Glutamatergic neuron (in vitro differentiated cells): Measurements from ENCODE around the gene FGF14. TPM values are rescaled to one million over a fixed set of nuclear protein-coding genes. Genes with fewer than 3 reads are reported as not detected.

ENCODE experiments used
- DNase-seq: peaks from one replicate; pipeline ENCODE4 v3.0.0; 2022
- H3K27ac Mint-ChIP-seq: one replicate; pipeline ENCODE4 v1.8.0; 2020; ENCODE audit warnings: mild to moderate bottlenecking, mixed read lengths, inconsistent platforms; ENCODE audit not compliant: unreplicated experiment
- H3K27me3 Mint-ChIP-seq: one replicate; pipeline ENCODE4 v1.8.0; 2020; ENCODE audit warnings: mild to moderate bottlenecking, moderate library complexity, mixed read lengths, inconsistent platforms; ENCODE audit not compliant: unreplicated experiment
- H3K36me3 Mint-ChIP-seq: one replicate; pipeline ENCODE4 v1.8.0; 2020; ENCODE audit warnings: mild to moderate bottlenecking, mixed read lengths, inconsistent platforms; ENCODE audit not compliant: unreplicated experiment
- H3K4me1 Mint-ChIP-seq: one replicate; pipeline ENCODE4 v1.8.0; 2020; ENCODE audit warnings: mild to moderate bottlenecking, low read depth, mixed read lengths, inconsistent platforms; ENCODE audit not compliant: unreplicated experiment
- H3K4me3 Mint-ChIP-seq: one replicate; pipeline ENCODE4 v1.8.0; 2020; ENCODE audit warnings: mild to moderate bottlenecking, mixed read lengths, inconsistent platforms; ENCODE audit not compliant: unreplicated experiment
- H3K9me3 Mint-ChIP-seq: one replicate; pipeline ENCODE4 v1.8.0; 2020; ENCODE audit warnings: mild to moderate bottlenecking, moderate library complexity, mixed read lengths, inconsistent platforms; ENCODE audit not compliant: unreplicated experiment
- CTCF ChIP-seq: fragments of 200-600 bp; sonication (generic); IDR thresholded peaks from one replicate; pipeline ENCODE4 v1.5.0; 2021; ENCODE audit not compliant: partially characterized antibody, unreplicated experiment
- total RNA-seq: library from RNA; stranded (reverse); fragmentation: NEBNext Ultra II Directional; extraction: Animal tissue kit (Norgen Biotek cat#: 25700); gene quantifications from one replicate; pipeline ENCODE4 v1.2.1, GENCODE V29; 2021; ENCODE audit not compliant: unreplicated experiment

Gene FGF14
- total RNA-seq, 1 donor from 2014 or later = 17.8 TPM

- no peaks in the 10 kb centered on the region for H3K36me3 Mint-ChIP-seq
- H3K4me1 Mint-ChIP-seq = peaks cover 23% of the 10 kb centered on the region
- H3K27me3 Mint-ChIP-seq = peaks cover 2% of the 10 kb centered on the region
- no peak overlapping the region for H3K27ac Mint-ChIP-seq
- no peak overlapping the region for H3K4me3 Mint-ChIP-seq
- no peak for DNase-seq
- no peak for TF ChIP-seq CTCF
- H3K9me3 Mint-ChIP-seq = no peaks in the 10 kb centered on the region
These were observed 698.8 kb downstream of the FGF14 start for GRCh38 chr13:101703081-101703480.

GRCh38 chr13:101700598-101700997 is 701.2 kb downstream of the FGF14 start:
- H3K27ac Mint-ChIP-seq = no peak overlapping the region
- no peak for TF ChIP-seq CTCF
- no peaks in the 10 kb centered on the region for H3K36me3 Mint-ChIP-seq
- H3K27me3 Mint-ChIP-seq = no peaks in the 10 kb centered on the region
- no peak overlapping the region for H3K4me3 Mint-ChIP-seq
- H3K4me1 Mint-ChIP-seq = peaks cover 15% of the 10 kb centered on the region
- peaks cover 4% of the 10 kb centered on the region for H3K9me3 Mint-ChIP-seq
- no peak for DNase-seq

- H3K27me3 Mint-ChIP-seq = no peaks in the 10 kb centered on the region
- H3K9me3 Mint-ChIP-seq = peaks cover 4% of the 10 kb centered on the region
- no peak overlapping the region for H3K27ac Mint-ChIP-seq
- no peaks in the 10 kb centered on the region for H3K36me3 Mint-ChIP-seq
- peaks cover 22% of the 10 kb centered on the region for H3K4me1 Mint-ChIP-seq
- H3K4me3 Mint-ChIP-seq = no peak overlapping the region
- no peak for TF ChIP-seq CTCF
- DNase-seq = no peak
These were observed 703.4 kb downstream of the FGF14 start for GRCh38 chr13:101698400-101698799.

- H3K27ac Mint-ChIP-seq = no peak overlapping the region
- H3K4me1 Mint-ChIP-seq = peaks cover 22% of the 10 kb centered on the region
- H3K36me3 Mint-ChIP-seq = no peaks in the 10 kb centered on the region
- no peaks in the 10 kb centered on the region for H3K27me3 Mint-ChIP-seq
- peaks cover 4% of the 10 kb centered on the region for H3K9me3 Mint-ChIP-seq
- no peak for TF ChIP-seq CTCF
- DNase-seq = no peak
- no peak overlapping the region for H3K4me3 Mint-ChIP-seq
These were observed 704.1 kb downstream of the FGF14 start for GRCh38 chr13:101697745-101698144.

GRCh38 chr13:101695870-101696516 is 705.9 kb downstream of the FGF14 start:
- H3K4me3 Mint-ChIP-seq = no peak overlapping the region

More at GRCh38 chr13:101695870-101696516, 705.9 kb downstream of the FGF14 start:
- Mint-ChIP-seq H3K9me3 (peaks cover 4% of the 10 kb centered on the region), H3K36me3 (no peaks in the 10 kb centered on the region), H3K27me3 (no peaks in the 10 kb centered on the region), H3K27ac (no peak overlapping the region), H3K4me1 (peaks cover 21% of the 10 kb centered on the region)
- no peak for TF ChIP-seq CTCF
- no peak for DNase-seq
